GM12878 (cell line): ENCODE results near the gene AP1B1. TPM values are rescaled to one million over a fixed set of nuclear protein-coding genes. Genes with fewer than 3 reads are reported as not detected.
"Not testable (repeated sequence)": the region's sequence is repeated elsewhere in the genome, so short reads cannot be mapped to it uniquely, and the experiment has no call there.

Experiments
- ATAC-seq: fragments of 200-7000 bp; cut with Tn5 transposase; 3 replicates; pipeline ENCODE4 v1.9.1; 2020; ENCODE audit warnings: mild to moderate bottlenecking, moderate library complexity
- BruUV-seq: library from RNA; stranded (reverse); fragments of 400-500 nt; replicated peaks from 2 replicates; lab custom pipeline; 2021; lab: Mats Ljungman, UMichigan
- CTCF ChIA-PET: fragments of 300-600 bp; sonication (Branson Sonifier 250); formaldehyde crosslinking; extraction: SDS; loops from one replicate; lab custom pipeline; 2021; ENCODE audit warnings: inconsistent platforms; lab: Yijun Ruan, JAX
- POLR2A ChIA-PET: fragments of 350-600 bp; formaldehyde crosslinking; extraction: SDS; loops from one replicate; lab custom pipeline; 2021; ENCODE audit warnings: inconsistent platforms; lab: Charles Lee
- RAD21 ChIA-PET: fragments of 300-600 bp; sonication (Branson Sonifier 250); formaldehyde crosslinking; loops from one replicate; lab custom pipeline; 2023; ENCODE audit warnings: antibody characterized with exemption; ENCODE audit not compliant: unreplicated experiment; lab: Charles Lee
- SMC1A ChIA-PET: fragments of 300-600 bp; sonication (Branson Sonifier 250); formaldehyde crosslinking; loops from one replicate; lab custom pipeline; 2023; ENCODE audit not compliant: unreplicated experiment, uncharacterized antibody; lab: Charles Lee
- DNase-seq: peaks from one replicate; pipeline ENCODE4 v3.0.0-alpha.2; 2011; ENCODE audit warnings: low read depth, low spot score
- FAIRE-seq: peaks from 3 replicates; lab custom pipeline; 2011; peaks lifted over from hg19 to GRCh38; lab: Jason Lieb, UNC
- H2AFZ ChIP-seq: 2 replicates; pipeline ENCODE4 v1.6.0; 2011; ENCODE audit warnings: low read depth, low read length, control low read depth; ENCODE audit not compliant: control insufficient read depth
- H3K27ac ChIP-seq: 2 replicates; pipeline ENCODE4 v1.5.1; 2011; ENCODE audit warnings: control low read depth; ENCODE audit not compliant: control insufficient read depth, insufficient read depth
- H3K27me3 ChIP-seq, 2 experiments: replicated peaks in 1 of 2; 2 replicates each; pipeline versions ENCODE4 v1.6.0 to v1.6.1; 2011; ENCODE audit warnings: low read length in 1 of 2; ENCODE audit not compliant: control insufficient read depth in 2 of 2, insufficient read depth in 2 of 2
- H3K36me3 ChIP-seq, 2 experiments: 2 replicates each; pipeline ENCODE4 v1.5.1; 2011; ENCODE audit warnings: low read length in 1 of 2; ENCODE audit not compliant: control insufficient read depth in 2 of 2, insufficient read depth in 2 of 2
- H3K4me1 ChIP-seq: 2 replicates; pipeline ENCODE4 v1.6.1; 2011; ENCODE audit warnings: mild to moderate bottlenecking, low read length, moderate library complexity, mixed read lengths; ENCODE audit not compliant: control insufficient read depth, insufficient read depth
- H3K4me2 ChIP-seq: 2 replicates; pipeline ENCODE4 v1.6.0; 2011; ENCODE audit warnings: control low read depth; ENCODE audit not compliant: control insufficient read depth, insufficient read depth
- H3K4me3 ChIP-seq: fragments of 200-600 bp; sonication (generic); 2 replicates; pipeline ENCODE4 v1.5.1; 2016
- H3K79me2 ChIP-seq: 2 replicates; pipeline ENCODE4 v1.6.0; 2011; ENCODE audit warnings: low read length; ENCODE audit not compliant: control insufficient read depth, insufficient read depth
- H3K9ac ChIP-seq: 2 replicates; pipeline ENCODE4 v1.8.0; 2011; ENCODE audit warnings: low read length, control low read depth, mixed read lengths; ENCODE audit not compliant: control insufficient read depth, insufficient read depth
- H3K9me3 ChIP-seq: replicated peaks from 3 replicates; pipeline ENCODE4 v1.5.1; 2011; ENCODE audit warnings: mild to moderate bottlenecking, low read length; ENCODE audit not compliant: control insufficient read depth, insufficient read depth
- H4K20me1 ChIP-seq: 2 replicates; pipeline ENCODE4 v1.6.0; 2011; ENCODE audit not compliant: control insufficient read depth, insufficient read depth
- ASH2L ChIP-seq: fragments of 300-600, 200-600 bp; sonication (generic); IDR thresholded peaks from 2 replicates; pipeline ENCODE4 v1.6.1; 2017; ENCODE audit warnings: low read depth, mild to moderate bottlenecking, borderline replicate concordance
- ATF7 ChIP-seq: fragments of 450-650 bp; IDR thresholded peaks from 2 replicates; pipeline ENCODE4 v1.6.1; 2016; ENCODE audit warnings: low read depth, mild to moderate bottlenecking
- BHLHE40 ChIP-seq, 2 experiments: fragments of 450-650 bp in 1 of 2; IDR thresholded peaks; 2 replicates each; pipeline ENCODE4 v1.6.1; 2011 to 2017; ENCODE audit warnings: low read depth in 2 of 2, borderline replicate concordance in 1 of 2, improper control_type of control experiment in 1 of 2, low read length in 1 of 2, mild to moderate bottlenecking in 1 of 2
- HDGF ChIP-seq: fragments of 450-650 bp; IDR thresholded peaks from 2 replicates; pipeline ENCODE4 v1.6.1; 2016; ENCODE audit warnings: antibody characterized with exemption
- NBN ChIP-seq: fragments of 450-650 bp; IDR thresholded peaks from 2 replicates; pipeline ENCODE4 v1.6.1; 2016
- RUNX3 ChIP-seq: IDR thresholded peaks from 2 replicates; pipeline ENCODE4 v1.6.1; 2012; ENCODE audit warnings: low read length, inconsistent platforms
- ZNF207 ChIP-seq: fragments of 450-650 bp; IDR thresholded peaks from 2 replicates; pipeline ENCODE4 v1.6.1; 2014; ENCODE audit warnings: antibody characterized with exemption, mild to moderate bottlenecking, borderline replicate concordance
- WGBS: methylation state at CpG from one replicate; pipeline ENCODE4 v1.1.6; 2016; ENCODE audit warnings: low lambda C conversion rate; ENCODE audit not compliant: insufficient replicate concordance, insufficient coverage; ENCODE audit errors: missing lambda C conversion rate; 5-methylcytosine and 5-hydroxymethylcytosine counted together
- in situ Hi-C: fragments of 300-500 bp; cut with MboI; formaldehyde crosslinking; loops from 9 replicates; pipeline ENCODE4 v1.14.3; 2018; ENCODE audit warnings: mixed read lengths
- intact Hi-C: fragments of 100-400 bp; cut with micrococcal nuclease; formaldehyde crosslinking; loops from one replicate; pipeline ENCODE4 v1.14.2; 2022; ENCODE audit not compliant: unreplicated experiment
- polyA plus RNA-seq, 11 experiments: library from polyadenylated mRNA; depleted of rRNA in 4 of 11; unstranded in 6 of 11; stranded (reverse) in 5 of 11; fragments of >200 nt; fragmentation: Nextera tagmentation in 4 of 11; fragmentation: Illumina TruSeq in 1 of 11; extraction: Ambion mirVana in 4 of 11; extraction: Trizol in 1 of 11; gene quantifications; 1 replicate in 1 of 11; 2 replicates in 10 of 11; pipeline versions ENCODE4 v1.2.1 to v1.2.3, GENCODE V29; 2011 to 2016; ENCODE audit warnings: inconsistent platforms in 2 of 11, missing spikeins in 2 of 11, low read depth in 1 of 11
- total RNA-seq, 4 experiments: library from RNA; depleted of rRNA in 3 of 4; stranded (reverse); fragments of >200 nt in 3 of 4; fragmentation: Illumina TruSeq in 1 of 4; extraction: Trizol in 1 of 4; gene quantifications; 2 replicates each; pipeline versions ENCODE4 v1.2.1 to v1.2.3, GENCODE V29; 2013 to 2021
- TF ChIP-seq, protein P1 (sequence below): fragments of 450-650 bp; IDR thresholded peaks from 2 replicates; pipeline ENCODE4 v1.6.1; 2016; ENCODE audit warnings: mild to moderate bottlenecking
- TF ChIP-seq, protein P2 (sequence below): IDR thresholded peaks from 2 replicates; pipeline ENCODE4 v1.6.1; 2012; ENCODE audit warnings: low read depth, low read length, improper control_type of control experiment
- TF ChIP-seq, protein P3 (sequence below): fragments of 450-650 bp; IDR thresholded peaks from 2 replicates; pipeline ENCODE4 v1.6.1; 2017; ENCODE audit warnings: mild to moderate bottlenecking, moderate library complexity
- TF ChIP-seq, protein P4 (sequence below): fragments of 450-650 bp; IDR thresholded peaks from 2 replicates; pipeline ENCODE4 v1.6.1; 2016; ENCODE audit warnings: mild to moderate bottlenecking

AP1B1 gene
- total and polyA plus RNA-seq, 10 of the 15 experiments (the other 5 are each of a cell fraction or from before 2014, with no cell fraction given) = 2.1 to 98.6 (median 57.8) TPM

DNA sequence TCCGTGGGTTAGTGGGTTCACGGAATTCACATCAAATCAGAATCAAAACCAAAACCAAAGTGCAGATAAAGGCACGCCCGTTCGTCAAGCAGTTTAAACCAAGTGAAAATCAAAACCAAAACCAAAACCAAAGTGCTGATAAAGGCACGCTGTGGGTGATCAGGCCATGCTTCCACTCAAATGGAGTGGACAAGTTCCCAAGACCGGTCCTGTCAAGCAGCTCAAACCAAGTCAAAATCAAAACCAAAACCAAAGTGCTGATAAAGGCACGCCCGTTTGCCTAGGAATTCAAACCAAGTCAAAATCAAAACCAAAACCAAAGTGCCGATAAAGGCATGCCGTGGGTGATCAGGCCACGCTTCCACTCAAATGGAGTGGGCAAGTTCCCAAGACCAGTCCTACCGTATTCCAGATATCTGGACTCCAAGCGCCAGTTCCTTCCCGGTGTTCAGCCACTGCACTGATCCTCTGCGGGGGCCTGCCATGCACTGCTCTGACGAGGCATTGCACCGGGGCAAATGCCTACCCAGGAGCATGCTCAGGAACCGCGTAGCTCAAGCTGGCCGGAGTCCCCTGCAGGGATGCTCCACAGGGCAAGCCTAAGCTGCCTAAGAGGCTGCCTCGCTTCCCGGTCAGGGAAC, 26.7 kb upstream of the AP1B1 start:
- BruUV-seq, H3K36me3 ChIP-seq, H3K27me3 ChIP-seq, SMC1A ChIA-PET, POLR2A ChIA-PET, H3K9me3 ChIP-seq, H4K20me1 ChIP-seq, in situ Hi-C loops, H3K79me2 ChIP-seq: not testable (repeated sequence)
- RAD21 ChIA-PET = interaction anchor here (1.4 kb wide), 1 partner anchor 1340 kb away, joined by 3 read pairs; no protein-coding TSS in a partner anchor
- peak overlapping the region; percentile 83 for H3K4me2 ChIP-seq
- peak overlapping the region; percentile 90 for H2AFZ ChIP-seq
- H3K9ac ChIP-seq = peak overlapping the region; percentile 36; the same call in 1 of the 2 replicates
- intact Hi-C loops = loop anchor here (2.0 to 10.0 kb wide), 2 partner anchors 20 to 140 kb away; partner anchors contain the start of gene THOC5
- peak overlapping the region; percentile 54 for H3K4me3 ChIP-seq
- H3K4me1 ChIP-seq = peaks cover 28% of the 10 kb centered on the region
- peak; percentile 67 for DNase-seq
- 36% methylated on average over 23 of the region's 23 CpGs for WGBS
- ATAC-seq = peak; percentile 63
- H3K27ac ChIP-seq = peak overlapping the region; percentile 60
- TF ChIP-seq ATF7 (peak; percentile 28; the same call in 1 of the 2 replicates), RUNX3 (peak; percentile 49; the same call in 1 of the 2 replicates), BHLHE40 (IDR thresholded peaks at IDR 0.05; ENCODE audit: borderline replicate concordance in 1 of 2, low read depth in 2 of 2, low read length in 1 of 2) (peak in 1 of 2 experiments; percentile 52; a peak in 2 of 4 replicates), NBN (peak; percentile 83; the same call in 1 of the 2 replicates), ASH2L (peak; percentile 54; the same call in 1 of the 2 replicates), ZNF207 (0 out of 2 replicates have a peak, but pooled peaks have one; percentile 41), HDGF (peak; percentile 79)
- TF ChIP-seq, protein P1, sequence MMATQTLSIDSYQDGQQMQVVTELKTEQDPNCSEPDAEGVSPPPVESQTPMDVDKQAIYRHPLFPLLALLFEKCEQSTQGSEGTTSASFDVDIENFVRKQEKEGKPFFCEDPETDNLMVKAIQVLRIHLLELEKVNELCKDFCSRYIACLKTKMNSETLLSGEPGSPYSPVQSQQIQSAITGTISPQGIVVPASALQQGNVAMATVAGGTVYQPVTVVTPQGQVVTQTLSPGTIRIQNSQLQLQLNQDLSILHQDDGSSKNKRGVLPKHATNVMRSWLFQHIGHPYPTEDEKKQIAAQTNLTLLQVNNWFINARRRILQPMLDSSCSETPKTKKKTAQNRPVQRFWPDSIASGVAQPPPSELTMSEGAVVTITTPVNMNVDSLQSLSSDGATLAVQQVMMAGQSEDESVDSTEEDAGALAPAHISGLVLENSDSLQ = peak; percentile 56; the same call in 1 of the 2 replicates
- TF ChIP-seq, protein P2, sequence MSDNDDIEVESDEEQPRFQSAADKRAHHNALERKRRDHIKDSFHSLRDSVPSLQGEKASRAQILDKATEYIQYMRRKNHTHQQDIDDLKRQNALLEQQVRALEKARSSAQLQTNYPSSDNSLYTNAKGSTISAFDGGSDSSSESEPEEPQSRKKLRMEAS = peak; percentile 37; the same call in 1 of the 2 replicates
- TF ChIP-seq, protein P3, sequence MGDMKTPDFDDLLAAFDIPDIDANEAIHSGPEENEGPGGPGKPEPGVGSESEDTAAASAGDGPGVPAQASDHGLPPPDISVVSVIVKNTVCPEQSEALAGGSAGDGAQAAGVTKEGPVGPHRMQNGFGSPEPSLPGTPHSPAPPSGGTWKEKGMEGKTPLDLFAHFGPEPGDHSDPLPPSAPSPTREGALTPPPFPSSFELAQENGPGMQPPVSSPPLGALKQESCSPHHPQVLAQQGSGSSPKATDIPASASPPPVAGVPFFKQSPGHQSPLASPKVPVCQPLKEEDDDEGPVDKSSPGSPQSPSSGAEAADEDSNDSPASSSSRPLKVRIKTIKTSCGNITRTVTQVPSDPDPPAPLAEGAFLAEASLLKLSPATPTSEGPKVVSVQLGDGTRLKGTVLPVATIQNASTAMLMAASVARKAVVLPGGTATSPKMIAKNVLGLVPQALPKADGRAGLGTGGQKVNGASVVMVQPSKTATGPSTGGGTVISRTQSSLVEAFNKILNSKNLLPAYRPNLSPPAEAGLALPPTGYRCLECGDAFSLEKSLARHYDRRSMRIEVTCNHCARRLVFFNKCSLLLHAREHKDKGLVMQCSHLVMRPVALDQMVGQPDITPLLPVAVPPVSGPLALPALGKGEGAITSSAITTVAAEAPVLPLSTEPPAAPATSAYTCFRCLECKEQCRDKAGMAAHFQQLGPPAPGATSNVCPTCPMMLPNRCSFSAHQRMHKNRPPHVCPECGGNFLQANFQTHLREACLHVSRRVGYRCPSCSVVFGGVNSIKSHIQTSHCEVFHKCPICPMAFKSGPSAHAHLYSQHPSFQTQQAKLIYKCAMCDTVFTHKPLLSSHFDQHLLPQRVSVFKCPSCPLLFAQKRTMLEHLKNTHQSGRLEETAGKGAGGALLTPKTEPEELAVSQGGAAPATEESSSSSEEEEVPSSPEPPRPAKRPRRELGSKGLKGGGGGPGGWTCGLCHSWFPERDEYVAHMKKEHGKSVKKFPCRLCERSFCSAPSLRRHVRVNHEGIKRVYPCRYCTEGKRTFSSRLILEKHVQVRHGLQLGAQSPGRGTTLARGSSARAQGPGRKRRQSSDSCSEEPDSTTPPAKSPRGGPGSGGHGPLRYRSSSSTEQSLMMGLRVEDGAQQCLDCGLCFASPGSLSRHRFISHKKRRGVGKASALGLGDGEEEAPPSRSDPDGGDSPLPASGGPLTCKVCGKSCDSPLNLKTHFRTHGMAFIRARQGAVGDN = 0 out of 2 replicates have a peak, but pooled peaks have one; percentile 18
- TF ChIP-seq, protein P4, sequence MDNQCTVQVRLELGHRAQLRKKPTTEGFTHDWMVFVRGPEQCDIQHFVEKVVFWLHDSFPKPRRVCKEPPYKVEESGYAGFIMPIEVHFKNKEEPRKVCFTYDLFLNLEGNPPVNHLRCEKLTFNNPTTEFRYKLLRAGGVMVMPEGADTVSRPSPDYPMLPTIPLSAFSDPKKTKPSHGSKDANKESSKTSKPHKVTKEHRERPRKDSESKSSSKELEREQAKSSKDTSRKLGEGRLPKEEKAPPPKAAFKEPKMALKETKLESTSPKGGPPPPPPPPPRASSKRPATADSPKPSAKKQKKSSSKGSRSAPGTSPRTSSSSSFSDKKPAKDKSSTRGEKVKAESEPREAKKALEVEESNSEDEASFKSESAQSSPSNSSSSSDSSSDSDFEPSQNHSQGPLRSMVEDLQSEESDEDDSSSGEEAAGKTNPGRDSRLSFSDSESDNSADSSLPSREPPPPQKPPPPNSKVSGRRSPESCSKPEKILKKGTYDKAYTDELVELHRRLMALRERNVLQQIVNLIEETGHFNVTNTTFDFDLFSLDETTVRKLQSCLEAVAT = peak; percentile 96
- CTCF ChIA-PET = interaction anchor here (1.1 to 1.5 kb wide), 2 partner anchors 19 to 43 kb away, joined by 3 to 4 read pairs; no protein-coding TSS in a partner anchor
- peak; percentile 87 for FAIRE-seq
